ENCODE results near the gene GSS.

Gene GSS

GRCh38 chr20:34983995-34984735 is 28.6 kb upstream of the GSS start:
- H3K4me3 ChIP-seq (ENCODE audit: low read depth, low read length): no peak overlapping the region
- TF ChIP-seq CTCF (IDR thresholded peaks at IDR 0.05; ENCODE audit: control insufficient read depth, extremely low read depth, insufficient read depth): no peak
- no peak for DNase-seq (ENCODE audit: low read depth)

- TF ChIP-seq CTCF (IDR thresholded peaks at IDR 0.05; ENCODE audit: control insufficient read depth, extremely low read depth, insufficient read depth): no peak
- H3K4me3 ChIP-seq (ENCODE audit: low read depth, low read length): no peak overlapping the region
- no peak for DNase-seq (ENCODE audit: low read depth)
These were observed 27.6 kb upstream of the GSS start for GRCh38 chr20:34983089-34983820.

- no peak for TF ChIP-seq CTCF (IDR thresholded peaks at IDR 0.05; ENCODE audit: control insufficient read depth, extremely low read depth, insufficient read depth)
- DNase-seq (ENCODE audit: low read depth): no peak
- no peak overlapping the region for H3K4me3 ChIP-seq (ENCODE audit: low read depth, low read length)
These were observed 26.9 kb upstream of the GSS start for GRCh38 chr20:34982270-34983088.

- no peak overlapping the region for H3K4me3 ChIP-seq (ENCODE audit: low read depth, low read length)
- no peak for TF ChIP-seq CTCF (IDR thresholded peaks at IDR 0.05; ENCODE audit: control insufficient read depth, extremely low read depth, insufficient read depth)
- no peak for DNase-seq (ENCODE audit: low read depth)
These were observed 25.1 kb upstream of the GSS start for GRCh38 chr20:34980543-34981233.

- DNase-seq (ENCODE audit: low read depth): no peak
- TF ChIP-seq CTCF (IDR thresholded peaks at IDR 0.05; ENCODE audit: control insufficient read depth, extremely low read depth, insufficient read depth): no peak
These were observed 24.0 kb upstream of the GSS start for GRCh38 chr20:34979366-34980153.

More at GRCh38 chr20:34979366-34980153, 24.0 kb upstream of the GSS start:
- no peak overlapping the region for H3K4me3 ChIP-seq (ENCODE audit: low read depth, low read length)
